NCI-H1105 (cell line): ENCODE data around the gene OR7A5.
"Not testable (repeated sequence)": the region's sequence is repeated elsewhere in the genome, so short reads cannot be mapped to it uniquely, and the experiment has no call there.

Experiments used
- DNase-seq: peaks from one replicate; lab custom pipeline; 2025; lab: John Stamatoyannopoulos, UW

Gene OR7A5

DNA sequence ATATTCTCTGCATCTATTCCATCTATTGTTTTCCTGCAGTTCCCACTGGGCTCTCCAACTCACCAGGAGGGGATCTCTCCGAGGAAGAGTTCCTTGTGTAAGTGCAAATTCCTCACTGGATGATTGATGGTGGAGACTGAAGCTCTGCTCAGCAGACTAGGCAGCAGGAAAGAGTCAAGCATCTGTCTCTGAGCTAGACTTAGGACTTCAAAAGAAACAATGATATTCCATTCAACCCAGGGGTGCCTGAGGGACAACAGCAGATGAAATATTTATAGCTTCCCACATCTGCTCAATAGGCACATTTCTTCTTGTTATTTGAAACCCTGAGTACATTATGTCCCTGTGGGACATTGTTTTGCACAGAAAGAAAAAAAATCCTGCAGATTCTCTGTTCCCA is at the start of gene OR7A5, which contains the start of gene OR7C1:
Gene OR7A5 (minus strand): TSS at position 175 of the 400 bp plus-strand sequence. CDS start 6,944 bp downstream, outside the sequence.
Gene OR7C1 (minus strand): TSS at position 175 of the 400 bp plus-strand sequence. CDS start 35,049 bp downstream, outside the sequence.
- DNase-seq: no peak

DNA sequence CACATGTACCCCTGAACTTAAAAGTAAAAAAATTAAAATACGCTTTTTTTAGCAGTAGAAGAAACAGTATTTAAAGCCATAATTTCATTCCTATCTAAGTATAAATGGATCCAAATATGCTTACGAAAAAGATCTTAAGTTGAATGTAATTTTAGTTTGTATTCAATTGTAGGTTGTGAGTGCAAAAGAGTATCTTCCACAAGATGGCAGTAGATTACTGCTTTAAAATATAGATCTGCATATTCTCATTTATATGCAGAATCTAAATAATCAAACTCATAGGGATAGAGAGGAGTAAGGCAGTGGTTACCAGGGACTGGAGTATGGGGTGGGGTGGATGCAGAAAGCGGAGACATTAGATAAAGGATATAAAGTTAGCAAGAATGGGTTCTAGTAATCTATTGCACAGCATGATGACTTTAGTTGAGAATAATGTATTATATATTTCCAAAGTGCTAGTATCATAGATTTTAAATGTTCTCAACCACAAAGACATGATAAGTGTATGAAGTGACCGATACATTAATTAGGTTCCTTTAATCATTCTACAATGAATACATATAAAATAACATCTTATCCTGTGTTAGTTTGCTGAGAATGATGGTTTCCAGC is 36.7 kb upstream of the OR7A5 start:
- no peak for DNase-seq

DNA sequence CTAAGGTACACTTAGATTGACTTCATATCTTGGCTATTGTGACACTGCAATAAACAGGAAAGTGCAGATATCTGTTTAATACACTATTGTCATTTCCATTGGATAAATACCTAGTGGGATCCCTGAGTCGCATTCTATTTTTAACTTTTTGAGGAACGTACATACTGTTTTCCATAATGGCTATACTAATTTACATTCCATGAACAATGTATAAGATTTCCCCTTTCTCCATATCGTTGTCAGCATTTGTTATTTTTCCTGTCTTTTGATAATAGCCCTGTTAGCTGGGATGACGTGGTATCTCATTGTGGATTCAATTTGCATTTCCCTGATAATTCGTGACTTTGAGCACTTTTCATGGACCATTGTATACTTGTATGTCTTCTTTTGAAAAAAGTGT is 33.5 kb upstream of the OR7A5 start:
- DNase-seq: no peak

DNA sequence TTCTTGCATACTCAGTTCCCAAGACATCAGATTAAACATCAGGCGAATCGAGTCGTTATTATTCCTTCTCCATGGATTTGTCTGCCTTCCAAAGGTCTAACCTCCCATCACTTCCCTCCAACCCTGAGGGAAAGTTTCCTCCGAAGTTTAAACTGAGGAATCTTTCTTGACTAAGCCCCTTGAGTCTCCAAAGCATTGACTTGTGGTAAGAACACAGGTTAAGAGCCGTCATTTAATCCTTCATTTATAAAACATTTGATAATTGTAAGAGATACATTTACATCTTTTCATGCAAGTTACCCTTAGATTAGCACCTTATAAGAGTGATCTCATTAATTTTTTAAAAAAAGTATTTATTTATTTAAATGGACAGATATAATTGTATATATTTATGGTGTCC is 13.8 kb upstream of the OR7A5 start, which contains the start of gene OR7A10:
Gene OR7A10 (minus strand): TSS at position 101 of the 400 bp plus-strand sequence. CDS start 7,045 bp downstream, outside the sequence.
- no peak for DNase-seq

DNA sequence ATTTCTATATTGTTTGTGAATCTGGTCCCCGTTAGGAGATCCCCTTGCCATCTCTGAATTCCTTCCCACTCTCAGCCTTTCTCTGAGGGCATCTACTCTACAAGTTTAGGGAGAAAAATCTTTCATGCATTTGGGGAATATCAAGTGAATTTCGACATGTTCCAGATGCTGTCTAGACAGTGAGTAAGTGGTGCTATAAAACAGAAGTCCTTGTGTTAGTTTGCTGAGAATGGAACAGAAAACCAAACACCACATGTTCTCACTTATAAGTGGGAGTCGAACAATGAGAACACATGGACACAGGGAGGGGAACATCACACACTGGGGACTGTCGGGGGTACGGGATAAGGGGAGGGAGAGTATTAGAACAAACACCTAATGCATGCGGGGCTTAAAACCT is 8.6 kb upstream of the OR7A5 start:
- DNase-seq: no peak

DNA sequence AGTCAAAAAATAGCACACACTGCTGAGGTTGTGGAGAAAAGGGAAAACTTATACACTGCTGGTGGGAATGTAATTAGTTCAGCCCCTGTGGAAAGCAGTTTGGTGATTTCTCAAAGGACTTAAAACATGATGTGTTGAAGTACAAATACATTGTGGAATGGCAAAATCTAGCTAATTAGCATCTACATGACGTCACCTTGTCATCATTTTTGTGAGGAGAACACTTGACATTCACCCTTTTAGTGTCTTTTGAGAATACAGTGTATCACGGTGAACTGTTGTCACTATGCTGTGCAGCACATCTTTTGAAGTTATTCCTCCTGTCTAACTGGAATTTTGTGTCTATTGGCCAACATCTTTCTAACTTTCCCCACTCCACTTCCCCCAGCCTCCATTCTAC is 8.2 kb upstream of the OR7A5 start:
- no peak for DNase-seq

DNA sequence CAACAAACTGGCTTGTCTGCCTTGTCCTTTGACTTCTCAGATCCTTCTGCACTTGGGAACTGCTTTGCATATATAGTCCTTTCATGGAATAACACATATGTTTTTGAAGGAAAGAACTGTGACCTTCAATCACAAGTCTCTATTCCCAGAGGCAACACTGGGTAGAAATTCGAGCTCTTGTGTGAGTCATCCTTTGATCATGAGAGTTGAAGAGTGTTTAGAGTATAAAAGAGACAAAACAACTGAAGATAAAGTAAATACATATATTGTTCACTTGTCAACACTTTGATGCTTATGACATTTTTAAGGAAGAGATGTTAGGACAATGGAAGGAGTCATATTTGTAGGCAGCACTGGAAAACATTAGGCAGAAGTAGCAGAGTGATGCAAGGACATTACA is 5.2 kb upstream of the OR7A5 start:
- DNase-seq: no peak

DNA sequence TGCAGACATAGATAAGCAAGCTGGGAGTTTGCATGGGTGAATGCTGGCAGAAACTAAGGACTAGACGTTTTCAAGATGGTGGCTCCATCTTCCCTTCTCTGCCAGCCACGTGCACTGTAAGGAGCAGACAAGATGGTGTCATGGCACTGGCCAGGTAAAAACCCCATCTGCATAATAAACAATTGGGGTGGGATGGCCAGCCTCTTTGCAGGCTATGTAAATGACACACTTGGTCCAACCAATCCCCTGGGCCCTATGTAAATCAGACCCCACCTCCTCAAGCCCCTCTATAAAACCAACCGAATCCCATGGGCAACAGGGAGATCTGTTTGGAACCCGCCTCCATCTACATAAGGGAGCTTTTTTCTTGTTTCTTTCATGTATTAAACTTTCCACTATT is 2.4 kb upstream of the OR7A5 start:
- no peak for DNase-seq

DNA sequence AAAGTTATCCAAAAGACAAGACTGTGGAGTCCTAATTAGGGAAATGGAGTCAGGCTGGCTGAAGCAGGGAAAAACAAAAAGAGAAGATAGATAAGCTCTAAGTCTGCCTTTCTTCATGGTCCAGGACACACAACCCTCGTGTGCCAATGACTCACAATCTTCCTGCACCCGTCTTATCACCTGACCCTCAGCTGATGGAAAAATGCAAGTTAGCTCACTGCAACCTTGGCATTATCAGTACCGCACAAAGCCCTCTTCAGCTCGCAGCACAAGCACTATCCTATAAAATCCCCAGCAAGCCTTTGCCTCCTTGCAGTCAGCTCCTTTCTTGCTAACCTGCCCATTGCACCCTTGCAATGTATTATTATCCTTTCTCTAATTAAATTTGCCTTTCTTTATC is 4.3 kb downstream of the OR7A5 start:
- DNase-seq: no peak

DNA sequence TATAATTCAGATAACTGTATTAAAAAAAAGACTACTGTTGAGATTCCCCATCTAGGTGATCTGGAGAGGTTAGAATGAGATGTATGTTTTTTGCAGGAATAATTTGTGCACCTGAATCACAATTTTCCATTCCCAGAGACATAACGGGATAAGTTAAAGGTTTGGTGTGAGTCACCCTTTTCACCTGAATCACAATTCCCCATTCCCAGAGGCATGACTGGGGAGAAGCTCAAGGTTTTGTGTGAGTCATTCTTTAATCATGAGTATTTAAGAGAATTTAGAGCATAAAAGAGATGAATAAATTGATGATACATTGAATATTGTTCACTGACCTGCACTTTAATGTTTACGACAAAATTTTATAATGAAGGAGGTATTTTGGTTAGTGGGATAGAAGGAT is 9.0 kb downstream of the OR7A5 start:
- no peak for DNase-seq

DNA sequence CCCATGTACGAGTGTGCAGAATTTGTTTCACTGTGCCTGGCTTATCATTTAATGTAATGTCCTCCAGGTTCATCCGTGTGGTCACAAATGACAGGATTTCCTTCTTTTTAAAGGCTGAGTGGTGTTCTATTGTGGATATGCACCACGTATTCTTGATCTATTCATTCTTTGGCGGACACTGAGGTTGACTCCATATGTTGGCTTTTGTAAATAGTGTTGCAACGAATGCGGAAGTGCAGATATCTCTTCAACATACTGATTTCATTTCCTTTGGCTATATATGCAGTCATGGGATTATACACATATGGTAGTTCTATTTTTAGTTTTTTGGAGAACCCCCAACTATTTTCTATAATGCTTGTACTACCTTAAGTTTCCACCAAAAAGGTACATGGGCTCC is 13.0 kb downstream of the OR7A5 start:
- DNase-seq: no peak

DNA sequence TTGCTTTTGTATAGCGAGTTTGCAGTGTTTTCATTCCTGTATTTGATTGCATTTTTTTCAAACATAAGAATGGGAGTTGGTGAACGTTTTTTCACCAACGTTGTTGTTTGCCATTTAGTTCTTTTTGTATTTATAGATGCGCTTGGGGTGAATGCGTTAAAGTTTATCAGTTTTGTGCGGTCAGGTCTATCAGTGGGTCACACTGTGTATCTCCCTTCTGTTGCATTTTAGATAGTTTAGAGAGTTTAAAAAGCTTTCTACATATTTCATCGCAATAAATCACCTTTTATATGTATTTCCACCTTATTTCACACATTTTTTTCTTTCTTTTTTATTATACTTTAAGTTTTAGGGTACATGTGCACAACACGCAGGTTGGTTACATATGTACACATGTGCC is 16.4 kb downstream of the OR7A5 start:
- DNase-seq: no peak

DNA sequence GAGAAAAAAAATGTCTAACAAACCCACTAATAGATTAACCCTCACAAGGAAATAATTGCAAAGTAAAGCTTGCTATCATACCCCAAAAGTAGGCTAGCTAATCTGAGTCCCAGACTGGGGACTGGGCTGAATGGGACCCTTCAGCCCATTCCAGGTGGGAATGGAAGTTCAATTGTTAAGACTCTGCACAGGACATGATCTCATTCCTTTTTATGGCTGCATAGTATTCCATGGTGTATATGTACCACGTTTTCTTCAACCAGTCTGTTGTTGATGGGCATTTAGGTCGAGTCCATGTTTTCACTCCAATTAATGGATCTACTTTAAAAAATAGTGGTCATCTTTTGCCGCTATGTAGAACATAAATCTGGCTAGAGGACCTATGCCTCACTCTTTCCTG is 17.9 kb downstream of the OR7A5 start:
- no peak for DNase-seq

DNA sequence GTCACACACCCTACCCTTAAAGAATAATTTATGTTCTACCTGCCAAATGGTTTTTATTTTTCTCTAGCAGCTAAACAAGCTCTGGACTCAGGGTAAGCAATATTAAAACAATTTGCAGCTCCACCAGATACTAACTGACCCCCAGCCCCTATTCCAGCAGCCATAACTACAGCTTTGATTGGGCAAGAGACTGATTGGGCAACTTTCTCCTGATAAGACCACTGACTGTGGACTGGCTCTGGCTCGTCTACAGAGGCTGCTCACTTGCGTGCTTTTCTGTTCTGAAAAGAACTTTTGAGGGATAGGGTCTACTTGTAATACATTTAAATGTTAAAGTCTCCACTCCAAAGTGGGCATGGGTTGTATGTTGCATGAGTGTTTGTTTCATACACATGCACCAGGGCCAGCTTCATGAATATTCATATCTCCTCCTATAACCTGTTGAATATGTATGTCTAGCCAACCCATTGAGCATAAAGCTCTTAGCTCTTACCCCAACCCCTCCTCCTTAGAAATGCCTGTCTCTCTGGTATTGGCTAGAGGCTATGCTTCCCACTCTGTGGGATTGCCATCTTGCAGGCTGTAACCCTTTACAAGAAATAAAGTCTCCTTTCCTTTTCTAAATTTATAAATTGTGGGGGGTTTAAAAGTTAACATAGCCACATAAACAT is 19.9 kb downstream of the OR7A5 start:
- DNase-seq: no peak

DNA sequence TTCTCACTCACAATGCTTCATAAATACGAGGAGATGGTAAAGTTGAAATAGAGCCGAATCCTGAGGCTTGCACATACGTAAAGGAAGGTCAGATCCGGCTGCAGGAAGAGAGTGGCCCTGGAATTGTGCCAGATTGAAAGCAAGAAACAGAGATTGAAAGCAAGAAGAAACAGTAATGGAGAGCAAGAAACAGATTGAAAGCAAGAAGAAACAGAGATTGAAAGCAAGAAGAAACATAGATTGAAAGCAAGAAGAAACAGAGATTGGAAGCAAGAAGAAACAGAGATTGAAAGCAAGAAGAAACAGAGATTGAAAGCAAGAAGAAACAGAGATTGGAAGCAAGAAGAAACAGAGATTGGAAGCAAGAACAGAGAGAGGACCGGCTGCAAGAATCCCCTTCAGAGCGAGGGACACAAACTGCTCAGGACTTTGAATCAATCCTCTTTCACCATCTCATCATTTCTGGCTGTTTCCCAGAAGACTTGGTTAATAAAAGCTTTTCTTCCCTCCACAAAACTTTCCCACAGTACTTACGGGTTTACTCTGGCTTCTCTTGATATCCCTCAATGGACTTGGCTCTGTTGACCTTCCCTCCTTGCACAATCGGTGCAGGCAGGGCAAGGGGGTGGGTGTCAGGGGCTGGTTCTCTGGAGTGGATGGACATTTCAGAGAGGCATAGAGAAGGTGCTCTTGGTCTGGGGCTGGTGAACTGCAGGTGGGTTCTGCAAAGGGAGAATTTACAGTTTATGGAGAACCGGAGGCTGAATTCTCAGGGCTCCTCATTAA is 25.5 kb downstream of the OR7A5 start:
- no peak for DNase-seq

DNA sequence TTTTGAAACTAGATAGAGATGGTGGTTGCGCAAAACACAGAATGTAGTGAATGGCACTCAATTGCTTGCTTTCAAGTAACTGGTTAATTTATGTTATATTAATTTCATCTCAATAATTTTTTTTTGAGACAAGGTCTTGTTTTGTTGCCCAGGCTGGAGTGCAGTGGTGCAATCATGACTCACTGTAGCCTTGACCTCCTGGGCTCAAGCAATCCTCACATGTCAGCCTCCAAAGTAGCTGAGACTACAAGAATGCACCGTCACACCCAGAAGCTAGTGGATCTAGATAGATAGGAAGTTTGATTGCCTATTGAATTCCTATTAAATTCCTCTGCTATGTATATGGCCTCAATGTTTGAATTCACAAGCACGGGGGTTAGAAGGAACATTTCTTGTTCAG is 30.2 kb downstream of the OR7A5 start:
- no peak for DNase-seq

DNA sequence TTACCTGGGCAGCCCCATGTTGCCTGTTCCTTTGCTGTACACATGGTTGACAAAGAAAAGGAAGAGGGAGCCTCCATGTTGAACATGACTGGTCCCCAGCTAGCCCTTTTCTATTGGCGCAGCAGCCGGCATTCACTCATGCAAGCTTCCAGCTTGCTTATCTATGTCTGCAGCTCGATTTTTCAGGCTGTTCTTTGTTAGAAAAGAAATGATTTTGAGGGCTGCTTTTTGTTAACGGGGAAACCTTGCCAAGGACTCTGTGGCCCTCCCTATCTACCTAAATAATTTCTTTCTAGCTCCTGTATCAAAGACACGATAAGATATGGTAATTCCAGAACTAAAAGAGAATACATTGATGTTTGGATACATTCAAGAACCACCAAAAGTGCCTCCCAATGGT is 36.2 kb downstream of the OR7A5 start:
- no peak for DNase-seq

DNA sequence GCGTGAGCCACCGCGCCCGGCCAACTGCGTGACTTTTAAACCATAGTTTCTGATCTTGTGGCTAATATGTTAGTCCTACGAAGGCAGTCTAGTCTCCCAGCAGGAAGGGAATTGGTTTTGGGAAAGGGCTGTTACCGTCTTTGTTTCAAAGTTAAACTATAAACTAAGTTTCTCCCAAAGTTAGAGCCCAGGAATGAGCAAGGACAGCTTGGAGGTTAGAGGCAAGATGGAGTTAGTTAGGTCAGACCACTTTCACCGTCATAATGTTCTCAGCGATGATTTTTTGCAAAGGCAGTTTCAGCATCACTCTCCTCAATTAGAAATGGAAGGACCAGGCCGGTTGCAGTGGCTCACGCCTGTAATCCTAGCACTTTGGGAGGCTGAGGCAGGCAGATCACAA is 39.0 kb downstream of the OR7A5 start:
- no peak for DNase-seq

DNA sequence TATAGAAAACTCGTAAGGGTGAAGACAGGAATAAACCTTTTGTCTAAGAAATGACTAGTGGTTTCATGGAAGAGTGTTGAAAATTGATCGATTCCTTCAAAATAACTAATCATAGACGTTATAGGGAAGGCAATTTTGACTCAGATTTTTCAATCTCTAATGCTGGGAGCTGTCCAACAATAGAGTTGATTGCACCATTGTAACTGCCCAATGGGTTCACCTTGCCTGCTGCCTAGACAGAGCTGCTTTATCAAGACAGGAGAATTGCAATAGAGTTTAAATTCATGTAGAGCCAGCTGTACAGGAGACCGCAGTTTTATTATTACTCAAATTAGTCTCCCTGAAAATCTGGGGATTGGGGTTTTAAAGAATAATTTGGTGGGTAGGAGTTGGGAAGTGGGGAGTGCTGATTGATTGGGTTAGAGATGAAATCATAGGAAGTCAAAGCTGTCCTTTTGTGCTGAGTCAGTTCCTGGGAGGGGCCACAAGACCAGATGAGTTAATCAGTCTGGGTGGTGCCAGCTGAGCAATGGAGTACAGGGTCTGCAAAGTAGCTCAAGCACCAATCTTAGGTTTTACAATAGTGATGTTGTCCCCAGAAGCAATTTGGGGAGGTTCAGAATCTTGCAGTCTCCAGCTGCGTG is 39.8 kb downstream of the OR7A5 start:
- DNase-seq: no peak

DNA sequence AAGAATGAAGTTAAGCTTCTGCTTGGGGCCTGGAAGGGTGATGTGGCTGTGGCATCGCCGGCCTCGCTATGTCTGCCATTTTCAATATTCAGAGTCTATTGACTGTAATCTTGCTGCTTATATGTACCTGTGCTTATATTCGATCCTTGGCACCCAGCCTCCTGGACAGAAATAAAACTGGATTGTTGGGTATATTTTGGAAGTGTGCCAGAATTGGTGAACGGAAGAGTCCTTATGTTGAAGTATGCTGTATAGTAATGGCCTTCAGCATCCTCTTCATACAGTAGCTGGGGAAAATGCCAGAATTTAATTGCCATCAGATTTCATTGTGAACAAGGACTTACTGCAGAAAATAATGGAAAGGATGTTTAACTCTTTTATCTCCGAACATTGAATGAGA is 42.7 kb downstream of the OR7A5 start:
- peak; percentile 48 for DNase-seq

DNA sequence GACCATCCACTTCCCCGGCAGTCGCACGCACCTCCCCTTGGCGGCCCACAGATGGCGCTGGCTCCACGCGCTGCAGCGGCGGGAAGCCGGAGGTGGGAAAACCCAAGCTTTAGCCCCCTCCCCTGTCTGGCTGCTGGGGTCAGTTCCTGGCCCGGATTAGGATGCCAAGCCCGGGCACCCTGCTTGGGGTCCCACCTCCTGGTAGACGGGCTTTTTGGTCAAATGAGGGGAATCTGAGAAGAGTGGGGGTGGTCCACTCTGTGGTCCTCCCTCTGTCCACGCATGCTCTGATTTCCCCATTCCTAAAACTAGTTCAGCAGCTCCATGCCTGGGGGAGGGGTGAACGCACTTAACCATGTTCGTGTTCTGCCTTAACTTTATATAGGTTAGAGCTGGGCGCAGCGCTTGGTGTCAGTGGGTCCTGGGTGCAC is 48.5 kb downstream of the OR7A5 start:
- no peak for DNase-seq

DNA sequence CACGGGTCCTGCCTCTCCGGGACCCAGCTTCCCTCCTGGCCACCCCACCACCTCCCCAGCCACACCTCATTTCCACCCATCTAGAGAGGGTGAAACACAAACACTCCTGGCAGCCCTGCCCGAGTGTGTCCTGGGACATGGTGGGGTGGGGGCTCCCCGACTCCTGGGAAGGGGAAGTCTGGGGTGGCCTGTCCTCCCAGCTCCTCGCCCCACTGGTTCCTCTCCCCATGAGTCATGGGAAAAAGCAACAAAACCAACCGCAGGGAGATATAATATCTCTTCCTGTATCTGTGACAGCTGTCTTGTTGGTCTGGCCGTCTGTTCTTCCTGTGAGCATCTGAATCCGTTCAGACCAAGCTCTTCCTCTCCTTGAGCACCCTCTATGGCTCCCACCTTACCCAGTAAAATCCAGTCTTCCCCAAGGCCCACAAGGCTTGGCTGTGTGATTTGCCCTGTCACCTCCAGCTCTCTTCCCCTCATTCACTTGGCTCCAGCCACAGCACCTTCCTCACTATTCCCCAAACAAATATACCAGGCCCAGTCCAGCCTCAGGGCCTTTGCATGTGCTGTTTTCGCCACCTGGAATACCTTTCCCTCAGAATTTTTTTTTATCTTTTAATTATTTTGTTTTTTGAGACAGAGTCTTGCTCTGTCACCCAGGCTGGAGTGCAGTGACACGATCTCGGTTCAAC is 49.7 kb downstream of the OR7A5 start:
- not testable (repeated sequence) for DNase-seq
